ENCODE data around the gene PKP4. TPM values are rescaled to one million over a fixed set of nuclear protein-coding genes. Genes with fewer than 3 reads are reported as not detected.

Gene PKP4
- total RNA-seq, 1 donor from 2014 or later, result 60.8 TPM

- H3K27ac ChIP-seq, result no peak overlapping the region
- intact Hi-C loops (cut with DNase I), result no loop called here
- no peak overlapping the region for H3K4me3 ChIP-seq
- no peaks in the 10 kb centered on the region for H3K9me3 ChIP-seq
- no peak for DNase-seq (ENCODE audit: low spot score in 2 of 2)
- no peak for TF ChIP-seq CTCF (IDR thresholded peaks at IDR 0.05)
- H3K36me3 ChIP-seq, result no peaks in the 10 kb centered on the region
- no peaks in the 10 kb centered on the region for H3K27me3 ChIP-seq
- H3K4me1 ChIP-seq, result no peaks in the 10 kb centered on the region
Observed at GRCh38 chr2:158518084-158518483, 61.3 kb downstream of the PKP4 start.

- no peaks in the 10 kb centered on the region for H3K9me3 ChIP-seq
- intact Hi-C loops (cut with DNase I), result no loop called here
- H3K4me1 ChIP-seq, result no peaks in the 10 kb centered on the region
- H3K27me3 ChIP-seq, result no peaks in the 10 kb centered on the region
- TF ChIP-seq CTCF (IDR thresholded peaks at IDR 0.05), result no peak
- no peak overlapping the region for H3K27ac ChIP-seq
- no peak for DNase-seq (ENCODE audit: low spot score in 2 of 2)
- H3K36me3 ChIP-seq, result no peaks in the 10 kb centered on the region
- no peak overlapping the region for H3K4me3 ChIP-seq
Observed at GRCh38 chr2:158519481-158519880, 62.7 kb downstream of the PKP4 start.

DNA sequence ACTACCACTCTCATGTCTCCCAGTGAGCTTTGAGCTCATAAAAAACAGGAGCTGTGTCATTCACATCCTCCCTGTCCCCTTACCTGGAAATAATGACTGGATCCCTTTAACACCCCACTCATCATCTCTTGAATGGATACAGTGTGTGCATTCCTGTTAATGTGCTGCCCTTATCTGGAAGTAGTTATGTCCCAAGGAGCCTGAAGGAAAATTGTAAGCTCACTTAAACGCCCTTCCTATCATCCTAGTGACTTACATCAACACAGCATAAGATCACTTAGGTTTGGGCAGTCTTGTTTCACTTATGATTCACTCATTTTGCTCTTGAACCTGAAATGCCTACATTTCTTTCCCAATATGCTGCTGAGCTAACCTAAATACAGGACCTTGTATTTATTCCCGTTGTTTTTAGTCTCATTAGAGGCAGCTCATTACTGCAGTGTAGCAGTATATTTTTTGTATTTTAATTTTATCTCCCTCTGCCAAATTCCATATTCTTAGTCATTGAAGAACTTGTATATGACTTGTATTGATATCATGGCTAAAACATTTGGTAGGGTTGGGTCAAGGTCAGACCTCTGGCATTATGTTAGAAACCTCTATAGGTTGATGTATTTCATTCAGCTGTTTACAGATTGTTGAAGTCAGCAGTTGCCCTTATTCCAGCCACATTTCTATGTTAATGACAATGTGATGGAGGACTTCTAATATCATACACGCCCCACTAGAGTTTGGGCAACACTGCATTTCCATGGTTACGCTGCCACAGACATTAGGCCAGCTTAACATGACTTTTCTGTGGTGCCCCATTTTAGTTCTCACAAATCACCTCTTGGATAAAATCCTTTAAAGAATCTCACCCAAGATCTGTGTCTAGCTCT lies 72.9 kb downstream of the PKP4 start:
- Histone ChIP-seq H3K9me3 (no peaks in the 10 kb centered on the region), H3K4me1 (no peaks in the 10 kb centered on the region), H3K36me3 (no peaks in the 10 kb centered on the region), H3K27me3 (no peaks in the 10 kb centered on the region), H3K27ac (no peak overlapping the region), H3K4me3 (no peak overlapping the region)
- intact Hi-C loops (cut with DNase I), result no loop called here
- no peak for DNase-seq (ENCODE audit: low spot score in 2 of 2)
- no peak for TF ChIP-seq CTCF (IDR thresholded peaks at IDR 0.05)

- Histone ChIP-seq H3K36me3 (no peaks in the 10 kb centered on the region), H3K4me1 (no peaks in the 10 kb centered on the region), H3K4me3 (no peak overlapping the region), H3K27ac (no peak overlapping the region), H3K9me3 (no peaks in the 10 kb centered on the region), H3K27me3 (no peaks in the 10 kb centered on the region)
- intact Hi-C loops (cut with DNase I), result no loop called here
- TF ChIP-seq CTCF (IDR thresholded peaks at IDR 0.05), result no peak
- DNase-seq (ENCODE audit: low spot score in 2 of 2), result no peak
Observed at GRCh38 chr2:158530829-158531228, 74.1 kb downstream of the PKP4 start.

DNA sequence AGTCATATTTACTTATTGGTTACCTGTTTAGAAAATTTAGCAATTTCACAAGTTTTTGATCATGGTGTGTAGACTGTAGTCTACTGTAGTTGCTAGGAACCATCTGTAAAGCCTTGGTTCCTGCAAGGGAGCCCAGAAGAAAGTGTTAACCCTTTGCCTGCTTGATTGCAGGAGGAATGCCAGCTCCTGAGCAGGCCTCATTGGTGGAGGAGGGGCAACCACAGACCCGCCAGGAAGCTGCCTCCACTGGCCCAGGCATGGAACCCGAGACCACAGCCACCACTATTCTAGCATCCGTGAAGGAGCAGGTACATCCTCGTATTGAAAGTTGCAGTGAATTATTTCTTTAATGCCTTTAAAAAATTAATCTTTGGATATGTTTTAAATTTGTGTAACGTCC lies 76.3 kb downstream of the PKP4 start:
- no peak overlapping the region for H3K4me3 ChIP-seq
- H3K9me3 ChIP-seq, result no peaks in the 10 kb centered on the region
- no peak for TF ChIP-seq CTCF (IDR thresholded peaks at IDR 0.05)
- no peaks in the 10 kb centered on the region for H3K36me3 ChIP-seq
- no peaks in the 10 kb centered on the region for H3K4me1 ChIP-seq
- H3K27ac ChIP-seq, result no peak overlapping the region
- H3K27me3 ChIP-seq, result no peaks in the 10 kb centered on the region
- intact Hi-C loops (cut with DNase I), result no loop called here
- DNase-seq (ENCODE audit: low spot score in 2 of 2), result no peak

Data from ascending aorta (tissue), 2 donors.